GM18868 (cell line): ENCODE data around the gene KLHDC4.
"Not testable (repeated sequence)": the region's sequence is repeated elsewhere in the genome, so short reads cannot be mapped to it uniquely, and the experiment has no call there.

Experiments
- ATAC-seq: cut with Tn5 transposase; IDR thresholded peaks from one replicate; pipeline ENCODE4 v1.9.1; 2021; ENCODE audit warnings: mild to moderate bottlenecking, moderate library complexity; ENCODE audit not compliant: unreplicated experiment

The KLHDC4 gene

DNA sequence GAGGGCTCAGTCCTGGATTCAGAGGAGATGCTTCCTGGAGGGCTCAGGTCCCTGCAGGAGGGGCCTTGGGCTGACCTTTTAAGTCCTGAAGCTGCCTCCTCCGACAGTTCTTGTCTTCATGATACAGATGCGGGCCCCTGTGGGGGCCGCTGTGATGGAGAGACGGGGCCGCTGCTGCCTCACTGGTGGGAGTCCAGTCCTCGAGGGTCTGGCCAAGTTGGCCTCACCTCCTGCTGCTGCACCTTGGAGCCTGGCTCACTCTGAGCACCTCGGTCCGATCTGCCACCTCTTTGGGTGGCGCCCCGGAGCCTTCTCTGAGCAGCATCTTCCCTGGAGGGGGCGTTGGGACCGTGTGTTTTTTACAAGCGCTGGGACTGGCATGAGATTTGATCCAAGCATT is 79.1 kb downstream of the KLHDC4 start:
- no peak for ATAC-seq

DNA sequence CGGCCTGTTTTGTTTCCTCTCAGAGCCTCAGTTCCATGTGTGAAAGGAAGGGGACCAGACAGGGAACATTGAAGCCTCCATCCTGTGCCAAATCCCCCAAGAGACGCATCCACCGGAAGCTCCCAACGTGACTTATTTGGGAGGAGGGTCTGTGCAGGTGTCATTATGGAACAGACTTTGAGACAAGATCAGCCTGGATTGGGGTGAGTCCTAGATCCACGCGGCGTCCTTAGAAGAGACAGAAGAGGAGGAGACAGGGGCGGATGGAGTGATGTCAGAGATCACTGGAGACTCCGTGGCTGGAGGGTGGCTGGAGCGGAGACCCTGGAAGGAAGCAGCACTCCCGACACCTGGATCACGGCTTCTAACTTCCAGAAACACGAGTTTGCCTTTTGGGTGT is 80.0 kb downstream of the KLHDC4 start:
- ATAC-seq: no peak

DNA sequence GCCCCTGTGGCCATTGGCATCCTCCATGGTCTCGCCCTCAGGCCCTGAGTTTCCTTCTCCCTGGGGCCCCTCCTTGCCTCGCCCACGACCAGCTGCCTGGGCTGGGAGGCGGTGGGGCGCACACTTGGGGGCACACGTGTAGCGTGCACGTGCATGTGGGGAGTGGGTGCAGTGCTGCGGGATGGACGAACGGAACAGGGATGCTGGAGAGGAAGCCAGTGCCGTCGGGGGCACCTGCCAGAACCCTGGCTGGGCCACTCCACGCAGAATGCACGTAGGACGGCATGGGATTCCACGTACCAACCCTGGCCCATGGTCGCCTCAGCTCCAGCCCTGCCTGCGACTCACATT is 80.4 kb downstream of the KLHDC4 start:
- no peak for ATAC-seq

DNA sequence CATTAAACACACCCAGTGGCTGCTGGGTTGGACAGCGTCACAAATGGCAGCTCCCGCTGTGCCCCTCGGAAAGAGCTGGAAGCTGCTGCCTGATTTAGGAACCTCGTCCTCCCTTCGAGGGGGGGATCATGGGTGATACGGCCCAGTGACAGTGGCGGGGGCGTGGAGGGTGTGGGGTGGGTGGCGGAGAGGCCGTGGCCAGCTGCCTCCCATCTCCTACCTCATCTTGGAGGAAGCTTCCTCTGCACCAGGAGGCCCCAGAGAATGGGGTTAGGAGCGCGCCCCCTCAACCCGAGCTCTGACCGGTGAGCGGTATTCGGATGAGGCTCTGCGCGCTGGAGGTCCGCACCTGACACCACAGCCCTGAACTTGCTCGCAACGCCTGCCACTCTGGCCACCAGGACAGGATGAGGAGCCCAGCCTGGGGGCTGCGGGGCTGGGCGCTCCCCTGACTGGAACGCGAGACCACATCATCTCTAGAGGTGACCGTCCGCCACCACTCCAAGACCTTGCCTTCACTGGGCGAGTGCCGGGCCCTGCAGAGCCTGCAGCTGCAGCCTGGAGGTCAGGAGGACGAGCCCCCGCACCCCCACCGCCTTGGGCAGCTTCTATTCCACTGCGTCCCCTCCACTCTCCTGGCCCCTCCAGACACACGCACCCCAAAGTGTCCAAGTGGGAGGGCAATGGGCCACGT is 80.9 kb downstream of the KLHDC4 start:
- no peak for ATAC-seq

DNA sequence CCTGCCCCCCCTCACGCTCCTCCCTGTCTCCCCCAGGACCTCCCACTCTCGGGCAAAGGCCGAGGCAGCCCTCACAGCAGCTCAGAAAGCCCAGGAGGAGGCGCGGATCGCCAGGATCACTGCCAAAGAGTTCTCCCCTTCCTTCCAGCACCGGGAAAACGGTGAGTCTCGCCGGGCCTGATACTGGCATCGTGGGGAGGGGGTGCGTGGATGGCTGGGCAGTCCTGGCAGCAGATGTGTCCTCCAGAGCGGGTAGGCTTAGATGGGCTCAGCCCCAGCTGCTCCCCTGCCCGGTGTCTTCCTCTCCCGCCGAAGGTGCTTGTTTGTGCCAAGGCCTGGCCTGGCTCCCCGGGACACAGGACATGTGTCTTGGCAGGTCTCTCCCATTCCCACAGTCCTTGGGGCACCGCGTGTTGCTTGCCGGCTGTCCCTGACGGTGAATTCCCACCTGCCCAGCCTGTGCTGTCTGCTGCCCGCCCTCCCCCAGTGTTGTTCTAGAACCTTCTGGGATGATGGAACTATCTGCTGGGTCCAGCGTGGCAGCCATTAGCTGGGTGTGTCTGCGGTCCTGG is 81.6 kb downstream of the KLHDC4 start:
- ATAC-seq: no peak

DNA sequence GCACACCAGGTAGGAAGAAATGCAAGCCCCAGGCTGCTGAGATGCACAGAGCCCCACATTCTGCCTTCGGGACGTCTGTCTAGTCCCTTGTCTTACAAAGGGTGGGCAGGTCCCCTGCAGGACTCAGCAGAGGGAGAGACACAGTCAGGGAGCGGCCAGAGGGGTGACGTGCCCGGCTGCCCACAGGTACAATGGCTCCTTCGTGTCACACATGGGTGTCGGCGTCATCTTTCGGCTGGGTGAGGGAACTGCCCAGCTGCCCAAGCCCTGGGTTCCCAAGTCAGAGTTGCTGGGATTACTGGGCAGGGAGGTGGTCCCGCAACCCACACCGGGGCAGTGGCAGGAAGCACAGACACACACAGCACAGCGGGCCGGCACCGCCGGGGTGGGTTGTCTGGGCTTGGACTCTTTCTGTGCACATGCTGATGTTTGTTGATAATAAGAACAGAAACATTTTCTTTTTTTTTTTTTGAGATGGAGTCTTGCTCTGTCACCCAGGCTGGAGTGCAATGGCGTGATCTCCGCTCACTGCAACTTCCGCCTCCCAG is 82.9 kb downstream of the KLHDC4 start:
- no peak for ATAC-seq

DNA sequence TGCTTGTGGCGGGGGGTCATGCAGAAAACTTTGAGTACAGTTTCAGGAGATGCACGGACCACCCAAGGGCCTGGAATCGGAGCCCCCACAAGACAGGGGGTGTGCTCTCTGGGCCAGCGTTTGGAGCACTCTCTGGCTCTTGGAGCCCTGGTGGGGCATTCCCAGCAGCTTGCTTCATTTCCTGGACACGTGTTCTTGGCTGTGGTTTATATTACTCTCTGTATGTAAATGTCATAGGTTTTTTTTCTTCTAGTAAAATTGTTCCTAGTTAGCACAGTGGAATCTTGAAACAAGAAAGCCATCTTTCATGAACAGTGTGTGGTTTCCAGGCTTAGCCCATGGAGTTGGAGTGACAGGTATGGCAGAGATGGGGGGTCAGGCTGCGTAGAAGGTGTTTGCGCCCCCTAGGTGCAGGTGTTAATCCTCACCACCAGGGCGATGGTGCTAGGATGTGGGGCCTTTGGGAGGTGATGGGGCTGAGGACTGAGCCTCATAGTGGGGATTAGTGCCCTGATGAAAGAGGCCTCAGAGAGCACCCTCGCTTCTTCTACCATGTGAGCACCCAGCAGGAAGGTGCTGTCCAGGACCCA is 83.7 kb downstream of the KLHDC4 start:
- ATAC-seq: no peak

DNA sequence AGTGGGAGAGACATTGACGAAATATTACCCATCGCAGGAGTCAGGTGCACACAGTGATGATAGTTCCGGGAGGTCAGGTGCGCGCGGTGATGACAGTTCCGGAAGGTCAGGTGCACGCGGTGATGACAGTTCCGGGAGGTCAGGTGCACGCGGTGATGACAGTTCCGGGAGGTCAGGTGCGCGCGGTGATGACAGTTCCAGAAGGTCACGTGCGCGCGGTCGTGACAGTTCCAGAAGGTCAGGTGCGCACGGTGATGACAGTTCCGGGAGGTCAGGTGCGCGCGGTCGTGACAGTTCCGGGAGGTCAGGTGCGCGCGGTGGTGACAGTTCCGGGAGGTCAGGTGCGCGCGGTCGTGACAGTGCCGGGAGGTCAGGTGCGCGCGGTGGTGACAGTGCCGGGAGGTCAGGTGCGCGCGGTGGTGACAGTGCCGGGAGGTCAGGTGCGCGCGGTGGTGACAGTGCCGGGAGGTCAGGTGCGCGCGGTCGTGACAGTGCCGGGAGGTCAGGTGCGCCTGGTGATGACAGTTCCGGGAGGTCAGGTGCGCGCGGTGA is 84.7 kb downstream of the KLHDC4 start:
- not testable (repeated sequence) for ATAC-seq

DNA sequence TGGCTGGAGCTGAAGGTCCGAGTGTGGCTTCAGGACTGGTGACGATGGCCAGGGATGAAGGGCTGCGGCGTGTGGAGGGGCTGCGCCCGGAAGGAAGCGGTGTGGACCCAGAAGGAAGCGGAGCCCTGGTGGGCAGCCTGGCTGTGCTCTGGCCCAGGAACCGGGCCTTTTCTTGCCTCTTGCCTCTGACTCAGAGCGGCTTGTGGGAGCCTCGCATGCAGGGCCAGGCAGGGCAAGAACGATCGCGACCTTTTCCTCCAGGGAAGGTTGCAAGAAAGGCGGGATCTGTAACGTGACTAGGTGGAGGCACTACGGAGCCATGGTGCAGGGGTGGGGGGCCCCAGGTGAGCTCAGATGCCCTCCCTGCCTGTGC is 85.5 kb downstream of the KLHDC4 start:
- ATAC-seq: no peak

DNA sequence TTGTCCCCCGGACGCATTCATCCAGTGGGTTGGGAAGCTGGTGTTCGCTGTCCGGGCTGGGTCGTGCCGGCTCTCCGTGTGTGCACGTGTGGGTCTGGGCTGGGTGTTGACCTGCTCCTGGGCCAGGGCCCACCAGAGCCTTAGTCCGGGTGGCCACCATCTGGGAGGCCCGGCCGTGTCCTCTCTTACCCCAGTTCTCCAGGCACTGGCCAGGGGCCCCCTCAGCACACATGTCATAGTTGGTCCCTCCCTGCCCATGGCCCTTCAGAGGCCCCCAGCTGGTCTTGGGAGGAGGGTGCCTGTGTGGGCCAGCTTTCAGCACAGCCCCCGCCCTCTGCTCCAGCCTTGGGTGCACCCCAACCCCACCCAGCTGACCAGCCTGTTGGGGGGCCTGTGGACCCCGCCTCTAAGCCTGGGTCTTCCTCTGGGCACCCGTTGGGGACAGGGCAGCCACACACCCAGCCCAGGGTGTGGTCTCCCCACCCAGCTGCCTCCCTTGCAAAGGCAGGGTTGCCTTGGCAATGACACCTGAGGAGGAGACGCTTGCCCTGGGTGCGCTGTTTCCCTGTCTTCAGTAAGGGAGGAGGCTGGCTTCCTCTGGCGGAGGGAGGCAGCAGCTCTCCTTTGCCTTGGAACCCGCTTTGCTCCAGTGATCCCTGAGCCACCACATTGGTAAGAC is 86.1 kb downstream of the KLHDC4 start:
- ATAC-seq: no peak

DNA sequence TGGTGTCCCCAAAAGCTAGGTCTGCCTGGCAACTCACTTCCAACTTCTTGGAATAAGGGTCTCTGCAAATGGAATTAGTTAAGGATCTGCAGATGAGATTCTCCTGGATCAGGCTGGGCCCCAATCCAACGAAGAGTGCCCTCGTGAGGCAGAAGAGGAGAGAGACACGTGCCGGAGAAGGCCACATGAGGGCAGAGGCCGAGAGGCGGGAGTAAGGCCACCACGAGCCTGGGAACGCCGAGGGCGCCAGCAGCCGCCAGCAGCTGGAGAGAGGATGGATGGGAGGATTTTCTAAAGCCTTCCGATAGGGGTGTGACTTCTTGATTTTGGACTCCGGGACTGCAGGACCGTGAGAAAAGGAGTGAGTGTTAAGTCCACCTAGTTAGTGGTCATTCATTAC is 87.2 kb downstream of the KLHDC4 start:
- no peak for ATAC-seq

DNA sequence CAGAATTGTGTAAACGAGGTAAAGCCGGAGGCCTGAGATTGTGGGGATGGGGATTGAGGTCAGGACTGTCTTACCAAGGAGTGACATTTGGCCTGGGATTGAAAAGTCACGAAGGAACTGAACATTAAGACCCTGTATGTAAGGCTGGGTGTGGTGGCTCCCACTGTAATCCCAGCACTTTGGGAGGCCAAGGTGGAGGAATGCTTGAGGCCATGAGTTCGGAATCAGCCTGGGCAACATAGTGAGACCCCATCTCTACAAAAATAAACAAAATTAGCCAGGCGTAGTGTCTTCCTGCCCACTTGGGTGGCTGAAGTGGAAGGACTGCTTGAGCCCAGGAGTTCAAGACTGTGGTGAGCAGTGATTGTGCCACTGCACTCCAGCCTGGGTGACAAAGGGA is 88.0 kb downstream of the KLHDC4 start:
- ATAC-seq: no peak

DNA sequence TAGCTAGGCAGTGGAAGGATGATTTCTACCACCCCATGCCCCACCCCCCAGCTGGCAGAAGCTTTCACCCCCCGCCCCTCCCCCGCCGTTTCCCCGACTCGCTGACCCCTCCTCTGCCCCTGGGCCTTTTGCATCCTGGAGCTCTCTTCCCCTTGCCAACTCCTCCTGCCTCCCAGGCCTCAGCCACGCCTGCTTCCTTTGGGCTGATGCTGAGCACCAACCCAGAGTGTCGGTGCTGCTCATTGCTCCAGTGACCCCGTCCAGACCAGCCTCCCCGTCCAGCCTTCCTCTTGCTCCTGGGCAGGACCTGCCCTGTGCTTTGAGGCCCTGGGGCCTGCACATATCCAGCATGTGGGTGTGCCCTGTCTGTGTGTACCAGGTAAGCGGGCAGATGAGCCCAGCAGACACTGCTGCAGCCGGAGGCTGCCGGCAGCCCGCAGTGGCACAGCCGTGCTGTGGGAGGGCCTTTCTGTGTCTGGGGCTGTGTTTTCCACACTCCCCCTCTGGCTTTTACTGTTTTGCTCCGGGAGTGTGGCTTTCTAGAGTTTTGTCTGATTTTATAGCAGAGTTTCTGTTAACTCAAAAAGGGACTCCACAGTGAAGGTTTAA is 90.6 kb downstream of the KLHDC4 start:
- ATAC-seq: no peak

DNA sequence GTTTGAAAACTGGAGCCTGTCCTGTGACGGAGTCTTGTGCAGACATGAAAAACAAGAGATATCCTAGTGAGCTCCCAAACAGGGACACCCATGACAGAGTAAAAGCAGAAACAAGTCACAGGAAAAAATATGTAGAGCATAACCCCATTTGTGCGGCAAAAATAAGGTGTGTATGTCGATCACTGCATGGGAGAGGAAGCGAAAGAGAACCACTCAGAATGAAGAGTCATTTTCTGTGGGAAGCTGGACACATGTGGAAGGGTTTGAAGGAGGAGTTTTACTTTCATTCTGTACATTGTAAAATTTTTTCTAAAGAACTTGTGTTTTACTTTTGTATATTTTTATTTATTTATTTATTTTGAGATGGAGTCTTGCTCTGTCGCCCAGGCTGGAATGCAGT is 91.4 kb downstream of the KLHDC4 start:
- no peak for ATAC-seq

DNA sequence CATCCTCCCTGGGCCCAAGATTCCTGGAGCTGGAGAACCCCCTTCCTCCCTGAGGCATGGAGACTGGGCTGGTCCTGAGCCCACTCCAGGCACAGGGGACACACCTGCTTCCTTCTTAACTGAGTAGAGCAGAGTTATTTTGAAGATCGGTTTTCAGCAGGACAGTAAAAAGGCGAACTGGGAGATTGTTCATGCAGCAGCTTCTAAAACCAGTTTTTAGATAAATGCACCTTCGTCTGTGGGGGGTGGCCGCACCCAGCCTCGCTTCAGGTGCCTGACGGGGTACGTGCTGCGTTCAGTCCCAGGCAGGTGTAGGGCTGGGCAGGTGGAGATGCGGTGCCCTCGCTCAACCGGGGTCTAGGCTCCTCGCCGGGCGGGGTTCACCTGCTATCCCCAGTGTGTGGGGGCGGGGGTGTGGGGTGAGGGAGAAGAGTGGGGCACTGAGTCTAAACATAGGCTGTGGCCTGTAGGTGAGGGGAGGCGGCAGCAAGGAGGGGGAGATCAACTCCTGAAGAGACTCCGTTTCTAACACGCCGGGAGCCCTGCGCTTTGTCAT is 94.0 kb downstream of the KLHDC4 start:
- ATAC-seq: no peak

DNA sequence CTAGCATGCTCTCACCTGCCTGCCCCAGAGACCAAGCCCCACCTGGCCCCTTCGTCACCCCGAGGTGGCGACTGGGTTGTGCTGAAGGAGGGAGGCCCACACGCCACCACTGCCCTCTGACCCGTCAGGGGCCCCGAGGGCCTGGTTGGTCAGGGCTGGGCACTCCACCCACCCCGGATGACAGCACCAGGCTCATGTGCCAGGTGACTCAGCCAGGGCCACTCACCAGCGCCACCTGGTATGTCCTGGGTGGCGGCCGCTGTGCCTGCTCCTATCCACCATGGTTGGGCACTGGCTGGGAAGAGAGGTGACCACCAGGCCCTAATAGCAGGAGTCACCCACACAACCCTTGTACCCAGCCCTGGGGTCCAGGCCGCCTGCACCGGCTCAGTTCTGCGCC is 94.6 kb downstream of the KLHDC4 start:
- ATAC-seq: no peak

DNA sequence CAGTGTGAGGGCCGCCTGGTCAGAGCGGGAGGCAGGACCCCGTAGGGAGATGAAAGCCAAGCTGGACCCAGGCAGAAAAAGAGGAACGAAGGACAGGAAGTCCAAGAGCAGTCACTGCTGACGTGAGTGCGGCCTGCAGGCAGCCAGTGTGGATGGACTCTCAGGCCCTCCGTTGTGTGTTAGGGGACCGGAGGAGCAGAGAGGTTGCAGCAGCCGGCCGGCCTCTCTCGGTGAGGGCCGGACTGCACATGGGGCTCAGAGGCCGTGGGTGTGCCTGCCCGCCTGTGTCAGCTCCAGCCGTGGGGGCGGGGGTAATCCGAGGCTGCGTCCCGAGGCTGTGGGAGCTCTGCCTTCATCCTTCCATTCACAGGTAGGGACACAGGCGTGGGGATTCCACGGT is 96.1 kb downstream of the KLHDC4 start:
- no peak for ATAC-seq

DNA sequence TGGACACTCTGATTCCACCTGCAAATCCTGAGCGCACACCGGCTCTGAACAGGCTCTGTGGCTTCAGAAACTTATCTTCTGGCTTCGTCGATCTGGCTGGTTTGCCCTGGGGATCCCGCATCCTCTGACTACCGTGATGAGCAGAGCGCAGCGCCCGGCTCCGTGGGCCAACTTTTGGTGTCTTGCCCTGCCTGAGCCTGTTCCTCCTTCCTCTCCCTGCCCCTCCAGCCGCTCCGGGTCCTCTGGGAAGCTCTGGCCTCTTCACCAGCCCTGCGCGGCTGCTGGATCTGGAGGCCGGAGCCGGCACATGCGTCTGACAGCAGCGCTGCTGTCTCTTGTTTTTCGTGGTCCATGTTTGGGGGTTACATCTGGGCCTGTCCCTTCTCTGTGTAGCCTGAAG is 97.8 kb downstream of the KLHDC4 start:
- no peak for ATAC-seq

DNA sequence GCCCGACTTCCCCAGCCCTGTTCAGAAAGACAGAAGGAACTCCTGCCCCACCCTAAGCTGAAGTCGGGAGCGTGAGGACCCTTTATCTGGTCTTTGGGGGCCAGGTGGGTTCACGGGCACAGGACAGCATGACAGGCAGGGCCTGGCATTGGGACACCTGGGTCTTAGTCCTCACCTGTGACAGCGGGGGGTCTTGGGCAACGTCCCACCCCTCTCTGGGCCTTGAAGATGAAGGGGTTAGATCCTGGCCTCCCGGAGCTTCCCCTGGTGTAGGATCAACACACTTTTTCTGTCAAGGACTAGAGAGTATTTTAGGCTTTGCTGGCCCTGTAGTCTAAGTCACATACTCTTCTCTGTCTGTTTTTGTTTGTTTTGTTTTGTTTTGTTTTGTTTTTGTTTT is 98.3 kb downstream of the KLHDC4 start:
- no peak for ATAC-seq

DNA sequence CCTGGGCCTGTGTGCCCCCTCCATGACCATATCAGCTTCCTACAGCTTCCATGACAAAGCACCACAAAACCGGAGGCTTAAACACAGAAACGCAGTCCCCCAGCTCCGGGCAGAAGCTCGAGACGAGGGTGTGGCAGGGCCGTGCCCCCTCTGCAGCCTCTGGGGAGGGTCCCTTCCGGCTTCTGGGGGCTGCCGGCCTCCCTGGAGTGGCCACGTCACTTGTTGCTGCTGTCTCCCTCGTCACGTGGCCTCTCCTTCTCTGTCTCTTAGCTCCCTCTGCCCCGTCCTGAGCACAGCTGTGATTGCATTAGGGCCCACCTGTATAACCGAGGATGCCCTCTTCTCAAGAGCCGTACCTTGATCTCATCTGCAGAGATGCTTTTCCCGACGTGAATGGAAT is 98.9 kb downstream of the KLHDC4 start:
- no peak for ATAC-seq

DNA sequence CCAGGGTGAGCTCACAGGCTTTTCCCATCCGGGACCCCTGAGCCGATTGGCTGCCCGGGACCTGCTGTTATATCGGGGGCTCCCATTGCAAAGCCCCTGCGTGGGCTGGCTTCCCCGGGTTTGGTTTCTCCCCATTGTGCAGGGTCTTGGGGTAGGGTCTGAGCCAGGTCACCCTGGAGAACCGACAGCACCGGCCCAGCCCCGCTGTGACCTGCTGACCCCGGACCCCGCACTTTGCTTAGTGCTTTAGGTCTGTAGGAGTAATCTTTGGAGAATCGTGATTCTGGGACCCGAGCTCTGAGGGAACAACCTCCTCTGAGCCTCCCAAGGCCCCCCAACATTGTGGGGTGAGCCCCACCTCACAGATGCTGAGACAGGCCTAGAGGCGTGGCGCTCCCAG is 100.6 kb downstream of the KLHDC4 start:
- ATAC-seq: no peak
